ENCODE measurements around the gene ZNF562.

- TF ChIP-seq, protein P1, sequence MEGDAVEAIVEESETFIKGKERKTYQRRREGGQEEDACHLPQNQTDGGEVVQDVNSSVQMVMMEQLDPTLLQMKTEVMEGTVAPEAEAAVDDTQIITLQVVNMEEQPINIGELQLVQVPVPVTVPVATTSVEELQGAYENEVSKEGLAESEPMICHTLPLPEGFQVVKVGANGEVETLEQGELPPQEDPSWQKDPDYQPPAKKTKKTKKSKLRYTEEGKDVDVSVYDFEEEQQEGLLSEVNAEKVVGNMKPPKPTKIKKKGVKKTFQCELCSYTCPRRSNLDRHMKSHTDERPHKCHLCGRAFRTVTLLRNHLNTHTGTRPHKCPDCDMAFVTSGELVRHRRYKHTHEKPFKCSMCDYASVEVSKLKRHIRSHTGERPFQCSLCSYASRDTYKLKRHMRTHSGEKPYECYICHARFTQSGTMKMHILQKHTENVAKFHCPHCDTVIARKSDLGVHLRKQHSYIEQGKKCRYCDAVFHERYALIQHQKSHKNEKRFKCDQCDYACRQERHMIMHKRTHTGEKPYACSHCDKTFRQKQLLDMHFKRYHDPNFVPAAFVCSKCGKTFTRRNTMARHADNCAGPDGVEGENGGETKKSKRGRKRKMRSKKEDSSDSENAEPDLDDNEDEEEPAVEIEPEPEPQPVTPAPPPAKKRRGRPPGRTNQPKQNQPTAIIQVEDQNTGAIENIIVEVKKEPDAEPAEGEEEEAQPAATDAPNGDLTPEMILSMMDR (IDR thresholded peaks at IDR 0.05; ENCODE audit: low read length) = no peak
- TF ChIP-seq EZH2 (optimal IDR thresholded peaks at IDR 0.05; ENCODE audit: low read depth, low read length) = no peak
- no peak for TF ChIP-seq EZH2phosphoT487 (IDR thresholded peaks at IDR 0.05; ENCODE audit: low read length)
Measured at GRCh38 chr19:9720541-9720940, 45.6 kb upstream of the ZNF562 start.
